OCI-LY3 (cell line): ENCODE results near the gene SLC22A15.

Source experiments
- H2AFZ ChIP-seq: fragments of 200-600, 300-600 bp; shearing (Covaris generic); 2 replicates; pipeline ENCODE4 v1.6.0; 2014; ENCODE audit warnings: antibody characterized with exemption, low read depth, low read length
- H3K27ac ChIP-seq: fragments of 200-600, 300-600 bp; sonication (generic); 2 replicates; pipeline ENCODE4 v1.5.1; 2014; ENCODE audit warnings: mild to moderate bottlenecking, low read length, moderate library complexity, mixed read lengths
- H3K27me3 ChIP-seq: fragments of 200-600, 300-600 bp; sonication (generic); 2 replicates; pipeline ENCODE4 v1.6.1; 2014; ENCODE audit warnings: low read depth, low read length, mixed read lengths
- H3K36me3 ChIP-seq: fragments of 200-600, 300-600 bp; sonication (generic); replicated peaks from 2 replicates; pipeline ENCODE3; 2014; ENCODE audit warnings: low read depth, low read length, mixed read lengths
- H3K4me1 ChIP-seq: fragments of 300-600, 200-600 bp; sonication (generic); 2 replicates; pipeline ENCODE4 v1.6.1; 2014; ENCODE audit warnings: low read length, mixed read lengths
- H3K4me2 ChIP-seq: fragments of 200-600, 300-600 bp; sonication (generic); 2 replicates; pipeline ENCODE4 v1.6.1; 2014; ENCODE audit warnings: low read length, mixed read lengths
- H3K4me3 ChIP-seq: fragments of 300-600, 200-600 bp; sonication (generic); 2 replicates; pipeline ENCODE4 v1.5.1; 2014; ENCODE audit warnings: antibody characterized with exemption, mild to moderate bottlenecking, low read length, moderate library complexity
- H3K79me2 ChIP-seq: fragments of 300-600, 200-600 bp; shearing (Covaris generic); 2 replicates; pipeline ENCODE4 v1.6.1; 2014; ENCODE audit warnings: mild to moderate bottlenecking, low read length, mixed read lengths
- H3K9ac ChIP-seq: fragments of 300-600, 200-600 bp; shearing (Covaris generic); 2 replicates; pipeline ENCODE4 v1.6.0; 2014; ENCODE audit warnings: mild to moderate bottlenecking, low read length, moderate library complexity
- H3K9me3 ChIP-seq: fragments of 200-600, 300-600 bp; shearing (Covaris generic); 2 replicates; pipeline ENCODE4 v1.6.1; 2014; ENCODE audit warnings: low read length, mixed read lengths; ENCODE audit not compliant: insufficient read depth
- H4K20me1 ChIP-seq: fragments of 200-600, 300-600 bp; sonication (generic); 2 replicates; pipeline ENCODE4 v1.6.1; 2016; ENCODE audit warnings: low read length, mixed read lengths; ENCODE audit not compliant: insufficient read depth
- CTCF ChIP-seq: fragments of 200-600, 300-600 bp; sonication (generic); IDR thresholded peaks from 2 replicates; pipeline ENCODE4 v1.5.1; 2014; ENCODE audit warnings: antibody characterized with exemption, low read length, low read depth
- EZH2phosphoT487 ChIP-seq: fragments of 200-600 bp; shearing (Covaris generic); IDR thresholded peaks from 2 replicates; pipeline ENCODE4 v1.6.1; 2018; ENCODE audit warnings: antibody characterized with exemption, mixed run types, low read depth

SLC22A15 gene

GRCh38 chr1:115975569-115976061 is 698 bp upstream of the SLC22A15 start:
- H3K79me2 ChIP-seq, result no peaks in the 10 kb centered on the region
- H3K4me2 ChIP-seq, result peak overlapping the region; percentile 76
- H3K27me3 ChIP-seq, result no peaks in the 10 kb centered on the region; the same call in 1 of the 2 replicates
- no peaks in the 10 kb centered on the region for H3K9me3 ChIP-seq
- H3K4me3 ChIP-seq, result peak overlapping the region; percentile 82
- peak overlapping the region; percentile 68 for H2AFZ ChIP-seq
- no peak overlapping the region for H3K27ac ChIP-seq
- TF ChIP-seq EZH2phosphoT487, result no peak
- no peak for TF ChIP-seq CTCF
- no peaks in the 10 kb centered on the region for H3K36me3 ChIP-seq
- H4K20me1 ChIP-seq, result no peaks in the 10 kb centered on the region
- 0 out of 2 replicates have a peak, but pooled peaks cover 5% of the 10 kb centered on the region for H3K4me1 ChIP-seq
- peak overlapping the region; percentile 57 for H3K9ac ChIP-seq

- no peaks in the 10 kb centered on the region for H3K36me3 ChIP-seq
- no peak overlapping the region for H3K27ac ChIP-seq
- no peaks in the 10 kb centered on the region; the same call in 1 of the 2 replicates for H3K27me3 ChIP-seq
- H3K4me3 ChIP-seq, result peak overlapping the region; percentile 82
- no peaks in the 10 kb centered on the region for H4K20me1 ChIP-seq
- peak overlapping the region; percentile 63 for H3K9ac ChIP-seq
- H3K4me2 ChIP-seq, result peak overlapping the region; percentile 77
- no peak for TF ChIP-seq EZH2phosphoT487
- TF ChIP-seq CTCF, result no peak
- 0 out of 2 replicates have a peak, but pooled peaks cover 5% of the 10 kb centered on the region for H3K4me1 ChIP-seq
- H2AFZ ChIP-seq, result no peak overlapping the region
- no peaks in the 10 kb centered on the region for H3K9me3 ChIP-seq
- no peaks in the 10 kb centered on the region for H3K79me2 ChIP-seq
Observed at GRCh38 chr1:115976921-115977498, 697 bp downstream of the SLC22A15 start.

GRCh38 chr1:115977499-115978258 is 1.4 kb downstream of the SLC22A15 start:
- Histone ChIP-seq H2AFZ (no peak overlapping the region), H3K9ac (no peak overlapping the region), H3K9me3 (no peaks in the 10 kb centered on the region), H3K27me3 (no peaks in the 10 kb centered on the region; the same call in 1 of the 2 replicates), H3K36me3 (no peaks in the 10 kb centered on the region), H3K27ac (no peak overlapping the region), H3K4me3 (no peak overlapping the region), H4K20me1 (no peaks in the 10 kb centered on the region), H3K79me2 (no peaks in the 10 kb centered on the region), H3K4me1 (peaks cover 7% of the 10 kb centered on the region), H3K4me2 (no peak overlapping the region)
- no peak for TF ChIP-seq CTCF
- no peak for TF ChIP-seq EZH2phosphoT487

GRCh38 chr1:115978292-115978941 is 2.1 kb downstream of the SLC22A15 start:
- TF ChIP-seq EZH2phosphoT487, result no peak
- no peak for TF ChIP-seq CTCF
- Histone ChIP-seq H3K79me2 (no peaks in the 10 kb centered on the region), H3K4me2 (no peak overlapping the region)

More at GRCh38 chr1:115978292-115978941, 2.1 kb downstream of the SLC22A15 start:
- Histone ChIP-seq H3K9ac (no peak overlapping the region), H3K27me3 (no peaks in the 10 kb centered on the region; the same call in 1 of the 2 replicates), H3K4me3 (no peak overlapping the region), H3K27ac (no peak overlapping the region), H4K20me1 (no peaks in the 10 kb centered on the region), H3K9me3 (no peaks in the 10 kb centered on the region), H3K4me1 (peaks cover 9% of the 10 kb centered on the region), H2AFZ (no peak overlapping the region), H3K36me3 (no peaks in the 10 kb centered on the region)
